Activated CD8-positive, alpha-beta memory T cell treated with anti-CD3 and anti-CD28 coated beads, Interleukin-2, amount 50 U/mL, for 24 hours (primary cell): ENCODE results near the gene UMODL1.
"Not testable (repeated sequence)": the region's sequence is repeated elsewhere in the genome, so short reads cannot be mapped to it uniquely, and the experiment has no call there.

Source experiments
- DNase-seq: peaks from one replicate; pipeline ENCODE4 v3.0.0-alpha.2; 2020; ENCODE audit errors: extremely low read depth

Gene UMODL1

GRCh38 chr21:42061195-42061985 is 9.7 kb upstream of the UMODL1 start:
- no peak for DNase-seq

- DNase-seq, result no peak
Observed at GRCh38 chr21:42061986-42062235, 9.2 kb upstream of the UMODL1 start.

DNA sequence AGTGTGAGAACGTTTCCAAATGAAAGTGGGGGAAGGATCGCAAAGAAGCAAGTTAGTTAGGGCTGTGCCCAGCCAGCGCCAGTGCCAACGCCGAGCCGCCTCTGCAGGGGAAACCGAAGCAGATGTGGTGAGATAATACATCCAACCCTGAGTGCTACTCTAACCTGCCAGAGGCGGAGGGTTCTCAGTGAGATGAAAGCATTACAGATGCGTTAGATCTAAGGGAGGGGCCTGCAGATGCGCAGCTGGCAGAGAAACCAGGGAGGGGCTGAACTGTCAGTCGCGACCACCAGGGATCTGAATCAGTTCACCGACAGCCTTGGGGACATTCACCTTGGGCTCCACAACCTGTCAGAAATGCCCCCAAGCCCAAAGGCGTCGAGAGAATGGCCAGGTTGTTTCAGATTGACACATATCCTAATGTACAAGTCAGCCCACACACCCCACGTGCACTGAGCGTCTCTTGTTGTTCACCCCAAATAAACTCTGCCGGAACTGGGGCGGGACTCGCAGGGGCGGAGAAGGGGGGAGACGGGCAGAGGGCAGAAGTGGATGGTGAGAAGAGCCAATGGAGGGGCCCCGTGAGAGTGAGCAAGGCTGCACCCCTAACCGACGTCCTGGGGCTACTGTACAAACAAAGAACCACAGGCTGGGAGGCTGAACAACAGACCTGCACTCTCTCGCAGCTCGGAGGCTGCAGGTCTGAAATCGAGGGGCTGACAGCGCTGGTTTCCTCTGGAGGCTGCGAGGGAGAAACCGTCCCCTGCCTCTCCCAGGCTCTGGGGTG is 8.7 kb upstream of the UMODL1 start:
- peak; percentile 40 for DNase-seq

- DNase-seq, result no peak
Observed at GRCh38 chr21:42063191-42063570, 7.9 kb upstream of the UMODL1 start.

GRCh38 chr21:42063571-42064521 is 7.3 kb upstream of the UMODL1 start:
- DNase-seq, result peak; percentile 17

- no peak for DNase-seq
Observed at GRCh38 chr21:42066521-42066920, 4.6 kb upstream of the UMODL1 start.

DNA sequence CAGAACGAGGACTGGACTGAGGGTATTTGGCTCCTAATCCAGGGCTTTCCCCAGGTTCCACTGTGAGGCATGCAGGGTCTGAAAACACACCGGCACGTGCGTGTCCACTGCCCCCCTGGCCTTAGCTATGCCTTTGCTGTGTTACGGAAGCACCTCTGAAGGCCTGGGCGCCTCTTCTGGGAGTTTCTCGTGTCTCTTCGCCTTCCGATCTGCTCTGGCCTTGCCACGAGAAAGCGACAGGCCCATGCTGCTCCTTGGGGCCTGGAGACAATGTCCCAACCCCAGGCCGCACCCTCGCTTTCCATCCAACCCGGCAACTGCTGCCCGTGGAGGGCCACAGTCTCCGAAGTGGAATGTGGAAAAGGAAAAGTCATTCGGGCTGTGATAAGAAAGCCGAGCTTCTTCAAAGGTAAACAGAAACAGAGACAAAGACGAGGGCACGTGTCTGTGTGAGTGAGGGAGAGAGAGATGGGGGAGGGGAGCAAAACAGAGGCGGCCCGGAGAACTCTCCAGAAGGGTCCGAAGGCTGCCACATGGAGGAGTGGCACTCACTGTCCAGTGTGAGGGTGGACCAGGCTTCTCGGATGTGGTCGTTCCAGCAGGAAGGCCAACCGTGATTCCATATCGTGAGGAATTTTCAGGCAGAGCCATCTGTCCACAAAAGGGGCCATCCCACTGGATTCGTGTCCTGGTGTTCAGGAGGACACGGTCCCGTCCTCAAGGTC is 3.4 kb upstream of the UMODL1 start:
- DNase-seq, result no peak

DNA sequence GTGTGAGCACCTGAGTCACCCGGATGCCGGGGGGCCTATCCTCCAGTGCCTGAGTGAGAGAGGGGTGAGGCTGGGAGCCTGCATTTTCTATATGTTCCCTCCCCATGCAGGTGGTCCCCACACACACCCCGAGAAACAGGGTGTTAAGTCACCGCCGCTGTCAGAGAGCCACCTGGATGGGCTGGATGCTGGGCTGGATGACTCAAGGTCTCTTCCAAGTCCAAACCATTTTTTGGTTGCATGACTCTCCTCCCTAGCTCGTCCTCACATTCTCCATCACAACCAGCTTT is 2.9 kb upstream of the UMODL1 start:
- no peak for DNase-seq

GRCh38 chr21:42068592-42068991 is 2.5 kb upstream of the UMODL1 start:
- no peak for DNase-seq

GRCh38 chr21:42069327-42069726 is 1.8 kb upstream of the UMODL1 start:
- no peak for DNase-seq

- no peak for DNase-seq
Observed at GRCh38 chr21:42069843-42070242, 1.3 kb upstream of the UMODL1 start.

- DNase-seq, result no peak
Observed at GRCh38 chr21:42073145-42074099, 2.3 kb downstream of the UMODL1 start.

DNA sequence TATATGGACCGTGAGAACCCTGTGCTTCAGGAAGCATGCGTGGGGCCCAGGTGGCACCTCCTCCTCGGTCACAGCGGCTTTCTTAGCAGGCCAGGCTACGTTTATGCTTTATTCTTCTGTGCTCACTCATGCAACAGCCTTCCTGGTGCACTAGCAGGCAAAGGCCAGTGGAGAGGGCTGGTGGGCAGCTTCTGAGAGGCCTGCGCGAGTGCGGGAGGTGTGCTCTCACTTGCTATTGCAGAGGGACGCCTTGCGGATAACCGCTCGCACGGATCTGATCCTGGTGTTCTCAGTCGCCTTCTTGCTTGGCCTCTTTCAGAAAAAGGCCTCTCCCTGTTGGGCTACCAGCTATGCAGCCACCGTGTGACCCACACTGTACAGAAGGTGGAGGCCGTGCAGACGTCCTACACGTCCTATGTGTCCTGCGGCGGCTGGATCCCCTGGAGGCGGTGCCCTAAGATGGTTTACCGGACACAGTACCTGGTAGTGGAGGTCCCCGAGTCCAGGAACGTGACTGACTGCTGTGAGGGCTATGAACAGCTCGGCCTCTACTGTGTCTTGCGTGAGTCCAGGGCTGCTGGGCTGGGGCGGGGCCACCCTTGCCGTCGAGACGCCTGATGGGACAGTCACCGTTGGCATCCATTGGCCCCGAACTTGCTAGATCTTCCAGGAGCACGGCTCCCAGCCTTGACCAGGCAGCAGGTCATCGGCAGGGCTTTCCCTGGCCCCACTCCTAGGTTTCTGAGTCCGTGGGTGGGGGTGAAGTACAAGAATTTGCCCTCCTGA is 4.8 kb downstream of the UMODL1 start:
- DNase-seq, result no peak

- not testable (repeated sequence) for DNase-seq
Observed at GRCh38 chr21:42077685-42078238, 6.6 kb downstream of the UMODL1 start.

DNA sequence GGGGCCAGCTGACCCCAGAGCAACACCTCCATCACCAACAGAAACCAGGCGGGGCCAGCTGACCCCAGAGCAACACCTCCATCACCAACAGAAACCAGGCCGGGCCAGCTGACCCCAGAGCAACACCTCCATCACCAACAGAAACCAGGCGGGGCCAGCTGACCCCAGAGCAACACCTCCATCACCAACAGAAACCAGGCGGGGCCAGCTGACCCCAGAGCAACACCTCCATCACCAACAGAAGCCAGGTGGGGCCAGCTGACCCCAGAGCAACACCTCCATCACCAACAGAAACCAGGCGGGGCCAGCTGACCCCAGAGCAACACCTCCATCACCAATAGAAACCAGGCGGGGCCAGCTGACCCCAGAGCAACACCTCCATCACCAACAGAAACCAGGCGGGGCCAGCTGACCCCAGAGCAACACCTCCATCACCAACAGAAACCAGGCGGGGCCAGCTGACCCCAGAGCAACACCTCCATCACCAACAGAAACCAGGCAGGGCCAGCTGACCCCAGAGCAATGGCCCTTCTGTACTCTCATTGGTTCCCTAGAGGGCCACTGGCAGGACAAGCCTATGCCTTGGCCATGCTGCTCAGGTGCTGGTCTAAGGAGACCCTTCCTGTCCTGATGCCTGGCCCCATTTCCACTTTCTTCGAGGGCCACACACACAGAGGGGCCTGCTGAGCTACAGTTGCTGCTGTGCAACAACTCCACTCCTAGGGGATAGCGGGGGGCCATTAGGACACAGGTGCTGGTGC is 7.3 kb downstream of the UMODL1 start:
- not testable (repeated sequence) for DNase-seq

DNA sequence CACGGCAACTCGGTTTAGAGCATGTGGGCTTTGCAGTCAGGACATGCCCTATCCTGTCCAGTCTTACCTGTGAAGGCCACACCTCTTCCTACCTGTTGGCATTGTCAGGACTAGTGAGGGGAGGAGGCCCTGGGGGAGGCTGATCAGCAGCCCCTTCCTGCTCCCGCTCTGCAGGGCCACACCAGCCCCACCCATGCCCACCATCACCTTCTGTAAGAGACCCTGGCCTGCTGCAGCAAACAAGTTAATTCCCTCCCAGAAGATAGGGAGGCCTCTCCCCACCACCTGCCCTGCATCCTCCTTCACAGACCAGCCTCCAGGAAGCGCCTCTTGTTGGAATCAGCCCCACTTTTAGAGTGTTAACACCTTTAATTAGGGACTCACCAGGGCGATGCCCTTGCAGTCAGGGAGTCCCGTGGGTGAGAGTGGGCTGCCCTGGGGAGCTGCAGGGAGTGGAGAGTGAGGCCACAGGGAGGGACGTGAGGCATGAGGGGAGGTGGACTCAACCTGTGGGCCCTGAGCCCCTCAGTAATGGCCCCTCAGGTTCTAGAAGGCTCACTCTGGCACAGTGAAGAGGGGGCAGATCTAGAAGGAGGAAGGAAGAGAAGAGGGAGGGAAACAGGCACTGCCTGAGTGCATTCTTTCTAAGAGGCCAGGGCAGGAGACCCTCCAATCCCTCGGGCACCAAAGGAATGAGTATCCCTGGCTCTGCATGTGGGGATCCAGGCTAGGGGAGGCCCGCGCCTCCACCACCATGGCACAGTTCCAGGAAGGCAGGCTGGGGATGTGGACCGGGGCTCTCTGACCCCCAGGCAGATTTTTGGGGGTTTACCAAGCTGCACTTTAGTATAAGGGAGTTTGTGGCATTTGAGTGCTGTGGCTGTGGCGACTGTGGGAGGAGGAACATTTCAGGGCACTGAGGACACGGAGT is 8.2 kb downstream of the UMODL1 start:
- DNase-seq, result no peak

DNA sequence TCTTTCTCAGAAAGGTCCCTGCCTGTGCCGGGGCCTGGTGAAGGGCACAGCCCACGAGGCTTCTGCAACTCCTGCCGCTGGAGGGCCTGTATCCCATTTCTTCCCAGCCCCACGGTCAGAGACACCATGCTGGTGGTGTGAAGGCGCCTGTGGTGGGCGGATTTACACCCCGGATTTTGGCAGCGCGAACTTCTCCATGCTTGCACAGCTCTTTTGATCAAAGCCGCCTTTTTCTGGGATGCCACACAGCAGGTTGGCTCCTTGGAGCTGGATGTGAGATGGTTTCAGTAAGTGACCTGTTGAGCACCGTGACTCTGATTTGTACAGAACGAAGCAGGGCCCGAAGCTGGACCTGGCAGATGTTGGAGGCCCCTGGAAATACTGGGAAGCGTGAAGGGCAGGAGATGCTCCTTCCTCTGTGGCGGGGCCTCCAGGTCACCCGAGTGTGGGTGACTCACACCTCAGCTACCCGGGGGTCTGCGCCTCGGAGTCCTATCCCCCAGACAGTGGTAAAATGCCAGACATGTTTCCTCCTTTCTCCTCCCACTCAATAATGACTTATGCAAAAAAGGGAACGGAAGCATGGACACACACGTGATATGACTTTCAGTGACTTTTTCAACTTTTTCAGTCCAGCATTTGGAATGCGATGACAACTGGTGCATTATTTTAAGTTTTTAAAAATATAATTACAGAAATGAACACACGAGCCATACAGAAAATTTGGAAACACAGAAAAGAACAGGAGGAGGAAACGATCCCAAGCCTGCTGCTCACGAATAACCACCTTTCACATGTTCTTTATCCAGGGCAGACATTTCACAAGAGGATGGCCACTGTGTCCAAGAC is 9.0 kb downstream of the UMODL1 start:
- DNase-seq, result no peak
